HG03469 (cell line): ENCODE results near the gene SLC30A10.
"Not testable (repeated sequence)": the region's sequence is repeated elsewhere in the genome, so short reads cannot be mapped to it uniquely, and the experiment has no call there.

ENCODE experiments used
- ATAC-seq: cut with Tn5 transposase; IDR thresholded peaks from one replicate; pipeline ENCODE4 v1.9.1; 2021; ENCODE audit warnings: mild to moderate bottlenecking, moderate library complexity, moderate number of reproducible peaks; ENCODE audit not compliant: unreplicated experiment

The SLC30A10 gene

GRCh38 chr1:219897914-219898313, 30.4 kb downstream of the SLC30A10 start:
- ATAC-seq, result no peak

- ATAC-seq, result not testable (repeated sequence)
These were observed 36.1 kb downstream of the SLC30A10 start for GRCh38 chr1:219892271-219892670.

DNA sequence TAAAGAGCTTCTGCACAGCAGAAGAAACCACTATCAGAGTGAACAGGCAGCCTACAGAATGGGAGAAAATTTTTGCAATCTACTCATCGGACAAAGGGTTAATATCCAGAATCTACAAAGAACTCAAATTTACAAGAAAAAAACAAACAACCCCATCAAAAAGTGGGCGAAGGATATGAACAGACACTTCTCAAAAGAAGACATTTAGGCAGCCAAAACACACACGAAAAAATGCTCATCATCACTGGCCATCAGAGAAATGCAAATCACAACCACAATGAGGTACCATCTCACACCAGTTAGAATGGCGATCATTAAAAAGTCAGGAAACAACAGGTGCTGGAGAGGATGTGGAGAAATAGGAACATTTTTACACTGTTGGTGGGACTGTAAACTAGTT, 36.5 kb downstream of the SLC30A10 start:
- ATAC-seq, result not testable (repeated sequence)

GRCh38 chr1:219888667-219889066, 39.7 kb downstream of the SLC30A10 start:
- ATAC-seq, result not testable (repeated sequence)

GRCh38 chr1:219885680-219886079, 42.7 kb downstream of the SLC30A10 start:
- ATAC-seq, result no peak

- ATAC-seq, result no peak
These were observed 44.7 kb downstream of the SLC30A10 start for GRCh38 chr1:219883400-219884332.

- ATAC-seq, result no peak
These were observed 45.6 kb downstream of the SLC30A10 start for GRCh38 chr1:219882755-219883154.

GRCh38 chr1:219882096-219882495, 46.3 kb downstream of the SLC30A10 start:
- ATAC-seq, result no peak

DNA sequence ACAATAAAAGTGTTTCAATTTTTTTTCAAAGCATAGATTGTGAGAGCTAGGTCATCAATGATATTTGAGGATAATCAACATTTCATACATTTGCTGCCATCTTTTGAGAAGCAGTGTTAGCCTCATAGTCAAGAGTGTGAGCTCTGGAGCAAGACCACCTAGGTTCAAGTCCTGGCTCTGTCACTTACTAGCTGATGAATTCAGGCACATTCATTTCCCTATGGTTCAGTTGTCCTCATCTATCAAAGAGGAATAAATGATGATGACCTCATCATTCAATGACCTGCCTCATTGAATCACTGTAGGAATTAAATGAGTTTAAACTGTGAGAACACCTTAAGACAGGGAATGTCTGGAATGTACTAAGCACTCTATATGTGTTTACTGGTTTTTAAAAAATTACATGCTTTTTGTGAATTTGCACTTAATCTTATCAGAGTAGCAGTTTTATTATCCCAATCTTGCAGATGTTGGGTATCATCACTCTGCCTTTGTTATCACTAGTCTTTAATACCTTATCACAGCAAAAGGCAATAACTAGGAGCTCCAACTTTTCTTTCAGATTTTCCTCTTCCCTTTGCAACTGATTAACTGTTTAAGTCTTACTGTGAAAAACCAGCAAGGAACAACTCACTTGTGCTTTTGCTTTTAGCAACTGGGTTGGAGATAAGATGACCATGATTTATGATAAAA, 47.4 kb downstream of the SLC30A10 start:
- no peak for ATAC-seq

GRCh38 chr1:219876798-219877209, 51.6 kb downstream of the SLC30A10 start:
- no peak for ATAC-seq

- no peak for ATAC-seq
These were observed 52.5 kb downstream of the SLC30A10 start for GRCh38 chr1:219875860-219876259.

- ATAC-seq, result not testable (repeated sequence)
These were observed 55.8 kb downstream of the SLC30A10 start for GRCh38 chr1:219872538-219872937.

GRCh38 chr1:219871427-219872057, 56.8 kb downstream of the SLC30A10 start:
- no peak for ATAC-seq

- ATAC-seq, result not testable (repeated sequence)
These were observed 59.7 kb downstream of the SLC30A10 start for GRCh38 chr1:219868615-219869014.
